ENCODE measurements around the gene LRRC74B.

GRCh38 chr22:21030621-21031544 is 14.9 kb upstream of the LRRC74B start:
- TF ChIP-seq CTCF (IDR thresholded peaks at IDR 0.05 in 4 of 5, conservative IDR thresholded peaks at IDR 0.05 in 1 of 5): no peak
- no peak for TF ChIP-seq POLR2A (IDR thresholded peaks at IDR 0.05)
